Prostate gland (tissue), 2 donors: Measurements from ENCODE around the gene WDR48. TPM values are rescaled to one million over a fixed set of nuclear protein-coding genes. Genes with fewer than 3 reads are reported as not detected.
A peak's percentile ranks its signal among the peaks of the same experiment; 100 is the strongest.

Experiments
- DNase-seq: peaks from one replicate; pipeline ENCODE4 v3.0.0-alpha.2; 2019; ENCODE audit warnings: low spot score
- H3K27ac ChIP-seq, 2 donors: fragments of 200-600 bp; sonication (generic); 2 replicates each; pipeline ENCODE4 v1.5.1; 2017 to 2019
- H3K27me3 ChIP-seq: fragments of 200-600 bp; sonication (generic); replicated peaks from 2 replicates; pipeline ENCODE4 v1.5.1; 2019; ENCODE audit not compliant: insufficient read depth
- H3K36me3 ChIP-seq, 2 donors: fragments of 200-600 bp; sonication (generic); 1 replicate in 1 of 2; 2 replicates in 1 of 2; pipeline versions ENCODE4 v1.5.1 to v1.8.1; 2017 to 2019
- H3K4me1 ChIP-seq: fragments of 200-600 bp; sonication (generic); replicated peaks from 2 replicates; pipeline ENCODE4 v1.5.1; 2019
- H3K4me3 ChIP-seq, 2 donors: fragments of 200-600 bp; sonication (generic); 2 replicates each; pipeline ENCODE4 v1.5.1; 2017 to 2019
- H3K9me3 ChIP-seq: fragments of 200-600 bp; sonication (generic); 2 replicates; pipeline ENCODE4 v1.5.1; 2017
- CTCF ChIP-seq, 4 experiments: fragments of 200-600 bp in 2 of 4; fragments of 450-650 bp in 2 of 4; sonication (generic) in 2 of 4; IDR thresholded peaks; 1 replicate in 3 of 4; 2 replicates in 1 of 4; pipeline ENCODE4 v1.5.1; 2016 to 2019; ENCODE audit warnings: antibody characterized with exemption in 4 of 4, mild to moderate bottlenecking in 2 of 4, moderate library complexity in 2 of 4
- POLR2A ChIP-seq: fragments of 450-650 bp; IDR thresholded peaks from one replicate; pipeline ENCODE4 v1.6.1; 2016; ENCODE audit warnings: antibody characterized with exemption, mild to moderate bottlenecking
- POLR2AphosphoS5 ChIP-seq: sonication (generic); formaldehyde crosslinking; IDR thresholded peaks from one replicate; pipeline ENCODE4 v1.6.1; 2017; ENCODE audit warnings: antibody characterized with exemption
- WGBS: methylation state at CpG from one replicate; pipeline ENCODE4 v1.1.5; 2018; 5-methylcytosine and 5-hydroxymethylcytosine counted together
- intact Hi-C: fragments of 100-400 bp; cut with DNase I; formaldehyde crosslinking; loops from one replicate; pipeline ENCODE4 v1.14.2; 2022
- total RNA-seq, 2 donors: library from RNA; depleted of rRNA; stranded (reverse); fragments of >200 nt; gene quantifications; one replicate each; pipeline ENCODE4 v1.1.0, GENCODE V29; 2016

WDR48 gene
- total RNA-seq, 2 donors from 2014 or later = 22.5 to 46.7 TPM

- no peak overlapping the region for H3K4me3 ChIP-seq
- intact Hi-C loops = no loop called here
- no peaks in the 10 kb centered on the region for H3K9me3 ChIP-seq
- DNase-seq = no peak
- H3K27ac ChIP-seq = no peak overlapping the region
- TF ChIP-seq POLR2AphosphoS5 (no peak), CTCF (IDR thresholded peaks at IDR 0.05) (no peak), POLR2A (no peak)
- no peaks in the 10 kb centered on the region for H3K27me3 ChIP-seq
- 73% methylated on average over 1 of the region's 1 CpG for WGBS
- H3K4me1 ChIP-seq = no peaks in the 10 kb centered on the region
- H3K36me3 ChIP-seq = no peaks in the 10 kb centered on the region
Observed at GRCh38 chr3:39062180-39062579, 10.4 kb downstream of the WDR48 start.

- WGBS = 84% methylated on average over 3 of the region's 3 CpGs
- no peaks in the 10 kb centered on the region for H3K36me3 ChIP-seq
- TF ChIP-seq POLR2A (no peak), CTCF (IDR thresholded peaks at IDR 0.05) (no peak), POLR2AphosphoS5 (no peak)
Observed at GRCh38 chr3:39063143-39063542, 11.3 kb downstream of the WDR48 start.

GRCh38 chr3:39064646-39065045 lies 12.8 kb downstream of the WDR48 start:
- no peaks in the 10 kb centered on the region for H3K9me3 ChIP-seq
- no peak overlapping the region for H3K4me3 ChIP-seq
- intact Hi-C loops = no loop called here
- H3K27ac ChIP-seq = no peak overlapping the region
- H3K27me3 ChIP-seq = no peaks in the 10 kb centered on the region
- no peaks in the 10 kb centered on the region for H3K36me3 ChIP-seq
- 47% methylated on average over 1 of the region's 1 CpG for WGBS
- TF ChIP-seq POLR2AphosphoS5 (no peak), CTCF (IDR thresholded peaks at IDR 0.05) (no peak), POLR2A (no peak)
- no peak for DNase-seq
- H3K4me1 ChIP-seq = no peaks in the 10 kb centered on the region

More at GRCh38 chr3:39063143-39063542, 11.3 kb downstream of the WDR48 start:
- no peak overlapping the region for H3K4me3 ChIP-seq
- H3K9me3 ChIP-seq = no peaks in the 10 kb centered on the region
- intact Hi-C loops = no loop called here
- no peaks in the 10 kb centered on the region for H3K4me1 ChIP-seq
- H3K27me3 ChIP-seq = no peaks in the 10 kb centered on the region
- DNase-seq = no peak
- no peak overlapping the region for H3K27ac ChIP-seq

- TF ChIP-seq CTCF (IDR thresholded peaks at IDR 0.05) (peak in 1 of 4 experiments; percentile 12), POLR2A (no peak)
- WGBS = 14% methylated on average over 1 of the region's 1 CpG
- no peak for DNase-seq
- Histone ChIP-seq H3K27ac (no peak overlapping the region), H3K36me3 (no peaks in the 10 kb centered on the region), H3K9me3 (no peaks in the 10 kb centered on the region), H3K4me3 (no peak overlapping the region), H3K4me1 (no peaks in the 10 kb centered on the region), H3K27me3 (no peaks in the 10 kb centered on the region)
- intact Hi-C loops = no loop called here
Observed at GRCh38 chr3:39065197-39065596, 13.4 kb downstream of the WDR48 start.

- Histone ChIP-seq H3K27ac (no peak overlapping the region), H3K4me3 (no peak overlapping the region), H3K9me3 (no peaks in the 10 kb centered on the region), H3K27me3 (no peaks in the 10 kb centered on the region), H3K36me3 (no peaks in the 10 kb centered on the region), H3K4me1 (no peaks in the 10 kb centered on the region)
- WGBS = 56% methylated on average over 1 of the region's 1 CpG
- TF ChIP-seq POLR2A (no peak), POLR2AphosphoS5 (no peak), CTCF (IDR thresholded peaks at IDR 0.05) (no peak)
- no peak for DNase-seq
- intact Hi-C loops = no loop called here
Observed at GRCh38 chr3:39067286-39067685, 15.5 kb downstream of the WDR48 start.
